Kidney (tissue), 14 donors: ENCODE measurements around the gene SAMMSON. TPM values are rescaled to one million over a fixed set of nuclear protein-coding genes. Genes with fewer than 3 reads are reported as not detected.

Experiments used
- DNase-seq, 5 donors: peaks; one replicate each; pipeline ENCODE4 v3.0.0-alpha.2; 2013 to 2020
- FAIRE-seq: peaks from 2 replicates; lab custom pipeline; 2012; peaks lifted over from hg19 to GRCh38; lab: Jason Lieb, UNC
- H3K27ac ChIP-seq, 2 donors: one replicate each; pipeline ENCODE4 v1.7.0; 2013; ENCODE audit warnings: low read depth in 2 of 2, low read length in 2 of 2, inconsistent platforms in 1 of 2
- H3K27me3 ChIP-seq: one replicate; pipeline ENCODE4 v1.7.1; 2013; ENCODE audit warnings: low read length, inconsistent platforms; ENCODE audit not compliant: control insufficient read depth, insufficient read depth
- H3K36me3 ChIP-seq, 3 donors: one replicate each; pipeline versions ENCODE4 v1.7.0 to v1.7.1; 2013; ENCODE audit warnings: low read length in 3 of 3, control low read depth in 1 of 3, inconsistent platforms in 1 of 3; ENCODE audit not compliant: insufficient read depth in 3 of 3, control insufficient read depth in 2 of 3
- H3K4me1 ChIP-seq, 3 donors: one replicate each; pipeline versions ENCODE4 v1.7.0 to v1.7.1; 2013; ENCODE audit warnings: low read length in 3 of 3, inconsistent platforms in 1 of 3, low read depth in 1 of 3; ENCODE audit not compliant: control insufficient read depth in 2 of 3, insufficient read depth in 2 of 3
- H3K4me3 ChIP-seq, 3 donors: one replicate each; pipeline versions ENCODE4 v1.7.0 to v1.8.1; 2013; ENCODE audit warnings: low read length in 3 of 3, control low read depth in 1 of 3, inconsistent platforms in 1 of 3
- H3K9ac ChIP-seq, 3 donors: one replicate each; pipeline versions ENCODE4 v1.7.0 to v1.7.1; 2013; ENCODE audit warnings: low read length in 3 of 3, control low read depth in 1 of 3, inconsistent platforms in 1 of 3
- H3K9me3 ChIP-seq, 3 donors: one replicate each; pipeline versions ENCODE4 v1.7.0 to v1.7.1; 2013; ENCODE audit warnings: low read length in 3 of 3, control low read depth in 1 of 3, inconsistent platforms in 1 of 3; ENCODE audit not compliant: control insufficient read depth in 2 of 3, insufficient read depth in 1 of 3
- intact Hi-C: fragments of 100-400 bp; cut with DNase I; formaldehyde crosslinking; loops from one replicate; pipeline ENCODE4 v1.11.1; 2022
- polyA plus RNA-seq: library from polyadenylated mRNA; stranded (reverse); fragments of 350-450 nt; fragmentation: Illumina TruSeq; extraction: RNeasy Lipid Tissue Mini Kit (QIAGEN cat#74804); gene quantifications from one replicate; pipeline ENCODE4 v1.2.3, GENCODE V29; 2014; ENCODE audit warnings: low read depth, low replicate concordance; ENCODE audit not compliant: insufficient read depth
- total RNA-seq: library from RNA; stranded (reverse); fragmentation: NEBNext Ultra II Directional; extraction: Animal tissue kit (Norgen Biotek cat#: 25700); gene quantifications from one replicate; pipeline ENCODE4 v1.2.1, GENCODE V29; 2021
- TF ChIP-seq, protein P1 (sequence below): IDR thresholded peaks from 3 replicates; pipeline ENCODE4 v1.5.1; 2012; ENCODE audit warnings: mild to moderate bottlenecking, moderate library complexity, borderline replicate concordance; ENCODE audit not compliant: insufficient read depth; ENCODE audit errors: extremely low read depth
- donor health status: control.
- donor health status: control.
- donor health status: control.
- donor health status: control.
- donor health status: control.
- donor health status: DM: yes; HTN: yes; CAD: no.
- donor health status: Normal renal cell carcinoma (clear cell type).

Gene SAMMSON
- total and polyA plus RNA-seq, 2 donors from 2014 or later, result 0.98 TPM; not detected in 1

DNA sequence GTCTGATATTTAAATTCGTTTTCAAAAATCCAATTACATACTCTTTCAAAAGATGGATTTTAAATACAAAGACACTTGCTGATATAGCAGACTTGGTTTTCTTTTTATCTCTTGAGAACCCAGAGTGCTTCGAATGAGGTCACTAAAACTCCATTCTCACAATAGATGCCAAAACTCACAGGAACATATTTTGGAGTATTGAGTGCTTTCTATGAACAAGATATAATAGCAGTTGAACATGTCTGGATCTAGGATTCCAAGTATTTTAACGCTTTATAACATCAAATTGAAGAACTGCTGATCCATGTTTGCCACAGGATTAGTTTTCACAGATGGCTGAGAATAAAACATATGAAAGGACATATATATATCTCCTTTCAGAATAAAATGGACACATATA, 113.2 kb downstream of the SAMMSON start:
- Histone ChIP-seq H3K4me1 (no peaks in the 10 kb centered on the region), H3K9ac (no peak overlapping the region), H3K36me3 (no peaks in the 10 kb centered on the region), H3K27ac (no peak overlapping the region), H3K9me3 (no peaks in the 10 kb centered on the region), H3K4me3 (no peak overlapping the region), H3K27me3 (no peaks in the 10 kb centered on the region)
- intact Hi-C loops, result no loop called here
- TF ChIP-seq, protein P1, sequence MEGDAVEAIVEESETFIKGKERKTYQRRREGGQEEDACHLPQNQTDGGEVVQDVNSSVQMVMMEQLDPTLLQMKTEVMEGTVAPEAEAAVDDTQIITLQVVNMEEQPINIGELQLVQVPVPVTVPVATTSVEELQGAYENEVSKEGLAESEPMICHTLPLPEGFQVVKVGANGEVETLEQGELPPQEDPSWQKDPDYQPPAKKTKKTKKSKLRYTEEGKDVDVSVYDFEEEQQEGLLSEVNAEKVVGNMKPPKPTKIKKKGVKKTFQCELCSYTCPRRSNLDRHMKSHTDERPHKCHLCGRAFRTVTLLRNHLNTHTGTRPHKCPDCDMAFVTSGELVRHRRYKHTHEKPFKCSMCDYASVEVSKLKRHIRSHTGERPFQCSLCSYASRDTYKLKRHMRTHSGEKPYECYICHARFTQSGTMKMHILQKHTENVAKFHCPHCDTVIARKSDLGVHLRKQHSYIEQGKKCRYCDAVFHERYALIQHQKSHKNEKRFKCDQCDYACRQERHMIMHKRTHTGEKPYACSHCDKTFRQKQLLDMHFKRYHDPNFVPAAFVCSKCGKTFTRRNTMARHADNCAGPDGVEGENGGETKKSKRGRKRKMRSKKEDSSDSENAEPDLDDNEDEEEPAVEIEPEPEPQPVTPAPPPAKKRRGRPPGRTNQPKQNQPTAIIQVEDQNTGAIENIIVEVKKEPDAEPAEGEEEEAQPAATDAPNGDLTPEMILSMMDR, result no peak
- no peak for FAIRE-seq
- no peak for DNase-seq

- TF ChIP-seq, protein P1, result no peak
- intact Hi-C loops, result no loop called here
- no peak for DNase-seq
Measured at GRCh38 chr3:70114431-70114830, 114.9 kb downstream of the SAMMSON start.

GRCh38 chr3:70119879-70120278, 120.3 kb downstream of the SAMMSON start:
- DNase-seq (no peak), FAIRE-seq (no peak)
- Histone ChIP-seq H3K4me3 (no peak overlapping the region), H3K9ac (no peak overlapping the region), H3K27me3 (no peaks in the 10 kb centered on the region), H3K36me3 (no peaks in the 10 kb centered on the region), H3K9me3 (no peaks in the 10 kb centered on the region), H3K4me1 (no peaks in the 10 kb centered on the region), H3K27ac (no peak overlapping the region)
- intact Hi-C loops, result no loop called here
- TF ChIP-seq, protein P1, result no peak

More at GRCh38 chr3:70114431-70114830, 114.9 kb downstream of the SAMMSON start:
- Histone ChIP-seq H3K4me1 (no peaks in the 10 kb centered on the region), H3K36me3 (no peaks in the 10 kb centered on the region), H3K4me3 (no peak overlapping the region), H3K27me3 (no peaks in the 10 kb centered on the region), H3K27ac (no peak overlapping the region), H3K9me3 (no peaks in the 10 kb centered on the region), H3K9ac (no peak overlapping the region)
- no peak for FAIRE-seq
